Activated naive CD8-positive, alpha-beta T cell treated with anti-CD3 and anti-CD28 coated beads for 36 hours (primary cell): ENCODE measurements around the gene AUTS2. TPM values are rescaled to one million over a fixed set of nuclear protein-coding genes. Genes with fewer than 3 reads are reported as not detected.

ENCODE experiments used
- DNase-seq: peaks from one replicate; pipeline ENCODE4 v3.0.0; 2021
- H3K27ac Mint-ChIP-seq: one replicate; pipeline ENCODE4 v1.8.0; 2022; ENCODE audit warnings: mild to moderate bottlenecking, moderate library complexity, mixed read lengths
- H3K27me3 Mint-ChIP-seq: one replicate; pipeline ENCODE4 v1.8.0; 2022; ENCODE audit warnings: mild to moderate bottlenecking, mixed read lengths
- H3K36me3 Mint-ChIP-seq: one replicate; pipeline ENCODE4 v1.8.0; 2021; ENCODE audit warnings: mild to moderate bottlenecking, mixed read lengths
- H3K4me1 Mint-ChIP-seq: one replicate; pipeline ENCODE4 v1.8.0; 2021; ENCODE audit warnings: mixed read lengths
- H3K4me3 Mint-ChIP-seq: one replicate; pipeline ENCODE4 v1.8.0; 2022; ENCODE audit warnings: mild to moderate bottlenecking, moderate library complexity, mixed read lengths
- H3K9me3 Mint-ChIP-seq: one replicate; pipeline ENCODE4 v1.8.0; 2022; ENCODE audit warnings: mixed read lengths
- total RNA-seq, 2 experiments: library from RNA; stranded (reverse); gene quantifications; one replicate each; pipeline ENCODE4 v1.2.3, GENCODE V29; 2021

The AUTS2 gene
- total RNA-seq, 2 experiments from 2014 or later = 0.58 to 0.78 TPM

DNA sequence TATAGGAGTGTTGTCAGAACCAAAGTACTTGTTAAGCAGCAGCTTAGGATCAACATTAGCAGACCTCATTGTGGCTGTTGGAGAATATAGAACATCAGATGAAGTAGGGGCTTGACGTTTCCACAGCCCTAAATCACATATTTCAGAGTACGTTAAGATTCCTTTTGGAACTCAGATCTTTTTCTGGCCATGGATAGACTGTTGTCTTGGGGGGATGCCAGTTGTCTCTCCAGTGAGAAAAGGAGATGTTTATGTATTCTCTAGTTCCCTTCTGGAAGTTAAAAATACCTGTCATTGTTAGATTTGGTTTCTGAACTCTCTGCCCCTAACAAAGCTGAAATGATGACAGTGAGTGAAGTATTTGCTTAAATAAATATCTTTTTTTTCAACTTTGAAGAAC, 191.3 kb downstream of the AUTS2 start:
- H3K36me3 Mint-ChIP-seq = no peaks in the 10 kb centered on the region
- H3K27me3 Mint-ChIP-seq = peaks cover 4% of the 10 kb centered on the region
- H3K4me1 Mint-ChIP-seq = no peaks in the 10 kb centered on the region
- DNase-seq = no peak
- H3K9me3 Mint-ChIP-seq = no peaks in the 10 kb centered on the region
- H3K27ac Mint-ChIP-seq = no peak overlapping the region
- no peak overlapping the region for H3K4me3 Mint-ChIP-seq

DNA sequence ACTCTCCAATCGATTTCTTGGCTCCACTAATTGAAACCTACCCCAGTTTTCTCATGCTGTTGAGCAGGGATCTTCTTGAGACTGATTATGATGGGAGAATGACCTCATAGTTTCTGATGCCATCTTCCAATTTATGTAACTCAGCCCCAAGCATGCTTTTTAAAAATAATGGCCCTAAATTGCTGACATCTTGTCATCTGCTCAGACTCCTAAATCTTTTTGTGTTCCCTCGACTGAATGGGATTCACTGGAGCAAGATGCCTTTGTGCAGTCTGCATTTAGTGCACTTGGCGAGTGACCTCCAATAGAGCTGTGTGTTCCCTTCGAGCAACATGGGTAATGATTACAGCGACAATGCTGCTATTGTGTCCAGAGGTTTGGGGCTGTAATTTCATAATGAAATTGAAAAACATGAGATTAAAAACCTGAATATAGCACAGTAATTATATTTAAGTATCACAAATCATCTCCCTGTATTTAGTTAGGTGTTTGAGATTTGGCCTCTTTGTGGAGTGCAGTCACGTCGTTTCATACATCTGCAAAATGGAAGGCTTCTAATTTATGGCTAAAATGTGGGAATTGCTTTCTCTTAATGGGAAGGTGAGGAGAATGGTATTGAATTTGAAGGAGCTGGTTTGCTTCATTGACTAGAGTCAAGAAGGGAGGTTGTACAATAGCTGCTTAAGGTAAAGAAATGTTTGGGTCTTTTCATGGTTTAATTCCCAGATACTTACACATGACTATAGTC, 192.9 kb downstream of the AUTS2 start:
- no peak overlapping the region for H3K4me3 Mint-ChIP-seq
- H3K4me1 Mint-ChIP-seq = no peaks in the 10 kb centered on the region
- H3K27ac Mint-ChIP-seq = no peak overlapping the region
- no peaks in the 10 kb centered on the region for H3K9me3 Mint-ChIP-seq
- H3K36me3 Mint-ChIP-seq = no peaks in the 10 kb centered on the region
- H3K27me3 Mint-ChIP-seq = peaks cover 4% of the 10 kb centered on the region
- no peak for DNase-seq

DNA sequence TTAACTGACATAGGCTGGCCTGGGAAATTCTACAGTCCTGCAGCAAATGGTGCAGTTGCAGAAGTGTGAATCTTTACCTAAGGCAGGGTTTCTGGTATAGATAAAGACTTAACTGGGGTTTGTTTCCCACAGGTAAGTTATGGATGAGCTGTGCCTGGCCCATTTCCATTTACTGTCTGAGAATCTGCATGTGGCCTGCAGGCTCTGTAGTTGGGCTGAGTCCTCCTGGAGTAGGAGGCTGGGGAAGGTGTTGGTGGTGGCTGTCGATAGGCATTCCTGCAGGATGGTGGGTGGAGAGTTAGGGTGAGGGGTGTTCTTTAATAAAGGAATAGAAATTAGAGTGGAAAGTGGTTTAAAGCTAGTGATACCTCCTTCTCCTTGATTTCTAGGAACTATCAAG, 193.5 kb downstream of the AUTS2 start:
- no peak overlapping the region for H3K27ac Mint-ChIP-seq
- H3K36me3 Mint-ChIP-seq = no peaks in the 10 kb centered on the region
- H3K4me1 Mint-ChIP-seq = no peaks in the 10 kb centered on the region
- no peak for DNase-seq
- H3K27me3 Mint-ChIP-seq = peaks cover 4% of the 10 kb centered on the region
- H3K9me3 Mint-ChIP-seq = no peaks in the 10 kb centered on the region
- H3K4me3 Mint-ChIP-seq = no peak overlapping the region

DNA sequence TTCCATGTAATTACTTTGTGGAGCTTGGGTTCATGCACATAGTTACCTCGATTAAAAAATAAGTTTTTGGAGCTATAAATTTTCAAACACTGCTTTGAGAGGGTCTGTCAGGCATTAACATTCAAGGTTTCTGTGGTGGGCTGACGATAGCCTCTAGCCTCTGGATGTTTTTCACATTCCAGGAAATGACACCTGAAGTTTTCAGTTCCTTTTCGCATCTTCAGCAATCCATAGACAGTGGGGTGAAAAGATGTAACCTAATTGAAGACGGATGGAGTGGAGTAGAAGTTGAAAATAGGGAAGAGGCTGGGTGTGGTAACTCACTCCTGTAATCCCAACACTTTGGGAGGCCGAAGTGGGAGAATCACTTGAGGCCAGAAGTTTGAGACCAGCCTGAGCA, 197.7 kb downstream of the AUTS2 start:
- H3K4me1 Mint-ChIP-seq = no peaks in the 10 kb centered on the region
- H3K27ac Mint-ChIP-seq = no peak overlapping the region
- no peaks in the 10 kb centered on the region for H3K9me3 Mint-ChIP-seq
- no peak overlapping the region for H3K4me3 Mint-ChIP-seq
- no peaks in the 10 kb centered on the region for H3K36me3 Mint-ChIP-seq
- DNase-seq = no peak
- H3K27me3 Mint-ChIP-seq = peaks cover 4% of the 10 kb centered on the region

DNA sequence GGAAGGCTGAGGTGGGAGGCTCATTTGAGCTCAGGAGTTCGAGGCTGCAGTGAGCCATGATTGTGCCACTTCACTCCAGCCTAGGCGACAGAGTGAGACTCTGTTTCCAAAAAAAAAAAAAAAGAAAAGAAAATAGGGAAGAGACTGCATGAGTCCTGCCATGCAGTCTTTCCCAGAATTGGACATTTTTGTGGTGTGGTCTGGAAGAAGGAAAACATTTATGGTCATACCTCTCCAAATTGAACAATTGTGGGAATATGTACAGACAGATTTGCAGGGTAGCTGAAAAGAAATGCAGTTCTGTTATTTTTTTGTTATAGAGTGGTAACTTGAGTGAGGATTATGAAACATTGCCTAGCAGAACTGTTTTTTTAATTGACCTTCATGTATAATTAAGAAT, 198.1 kb downstream of the AUTS2 start:
- no peak overlapping the region for H3K27ac Mint-ChIP-seq
- H3K9me3 Mint-ChIP-seq = no peaks in the 10 kb centered on the region
- no peaks in the 10 kb centered on the region for H3K36me3 Mint-ChIP-seq
- H3K27me3 Mint-ChIP-seq = peaks cover 4% of the 10 kb centered on the region
- no peak for DNase-seq
- no peak overlapping the region for H3K4me3 Mint-ChIP-seq
- no peaks in the 10 kb centered on the region for H3K4me1 Mint-ChIP-seq

DNA sequence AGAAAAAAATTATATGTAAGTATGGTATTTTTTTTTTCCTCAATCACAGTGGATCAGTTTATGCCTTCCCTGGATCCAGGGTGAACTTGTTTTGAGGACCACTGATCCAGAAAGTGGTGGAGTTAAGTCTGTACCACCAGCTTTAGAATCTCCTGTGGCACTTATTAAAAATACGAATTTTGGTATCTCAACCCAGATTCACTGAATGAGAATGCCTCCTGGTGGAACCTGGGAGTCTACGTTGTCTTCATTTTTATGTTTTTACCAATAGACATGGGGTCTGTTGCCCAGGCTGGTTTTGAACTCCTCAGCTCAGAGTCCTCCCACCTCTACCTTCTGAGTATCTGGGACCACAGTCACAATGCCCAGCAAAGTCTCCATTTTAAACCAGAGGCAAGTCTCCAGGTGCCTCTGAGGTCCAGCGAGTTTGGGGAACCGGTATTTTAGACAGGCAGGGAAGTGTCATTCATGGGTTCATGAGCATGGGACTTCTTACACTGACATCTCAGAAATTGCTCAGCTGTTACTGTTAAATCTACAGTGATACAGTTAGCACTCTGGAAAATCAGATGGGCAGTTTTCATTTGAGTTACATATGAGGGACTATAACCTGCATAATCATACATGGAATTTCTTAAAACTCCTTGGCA, 200.9 kb downstream of the AUTS2 start:
- Mint-ChIP-seq H3K27ac (no peak overlapping the region), H3K27me3 (peaks cover 11% of the 10 kb centered on the region), H3K4me1 (peaks cover 2% of the 10 kb centered on the region), H3K4me3 (no peak overlapping the region), H3K9me3 (no peaks in the 10 kb centered on the region), H3K36me3 (no peaks in the 10 kb centered on the region)
- DNase-seq = no peak

DNA sequence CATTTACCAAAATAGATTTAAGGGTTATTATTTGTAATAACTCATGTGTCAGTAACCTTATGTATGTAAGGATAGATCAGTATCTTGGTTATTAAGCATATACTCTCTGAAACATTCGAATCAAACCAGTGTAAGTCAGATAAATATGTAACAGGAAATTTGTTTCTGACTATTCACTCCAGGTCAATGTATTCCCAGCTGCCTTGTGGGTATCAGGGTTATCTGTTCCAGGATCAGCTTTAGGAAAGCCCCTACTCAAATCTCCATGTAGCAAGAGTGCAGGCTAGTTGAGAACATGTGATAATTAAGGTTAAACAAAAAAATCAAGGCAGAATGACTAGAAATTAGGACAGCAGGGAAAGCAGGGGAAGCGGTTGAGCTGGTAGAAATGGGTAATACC, 201.7 kb downstream of the AUTS2 start:
- Mint-ChIP-seq H3K36me3 (no peaks in the 10 kb centered on the region), H3K9me3 (no peaks in the 10 kb centered on the region), H3K27ac (no peak overlapping the region), H3K4me3 (no peak overlapping the region), H3K27me3 (peaks cover 11% of the 10 kb centered on the region), H3K4me1 (peaks cover 7% of the 10 kb centered on the region)
- DNase-seq = no peak

DNA sequence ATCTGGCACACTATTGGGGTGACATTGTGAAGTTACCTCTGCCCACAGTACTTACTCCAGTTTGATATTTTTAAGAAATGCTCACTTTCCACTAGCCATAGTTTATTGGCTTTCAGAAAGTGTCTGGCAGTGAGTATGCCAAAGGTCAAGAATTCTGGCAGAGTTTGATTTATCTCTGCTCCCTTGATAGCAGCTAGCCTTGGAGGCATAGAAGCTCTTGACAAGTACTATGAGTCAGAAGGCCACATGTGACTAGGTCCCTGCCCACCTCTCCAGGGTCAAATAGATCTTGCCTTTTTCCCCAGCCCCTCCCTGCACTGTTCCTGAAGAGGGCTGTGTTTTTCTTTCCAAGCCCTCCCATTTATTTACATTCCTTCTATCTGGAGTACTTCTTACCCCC, 202.2 kb downstream of the AUTS2 start:
- no peaks in the 10 kb centered on the region for H3K9me3 Mint-ChIP-seq
- peaks cover 11% of the 10 kb centered on the region for H3K27me3 Mint-ChIP-seq
- peaks cover 7% of the 10 kb centered on the region for H3K4me1 Mint-ChIP-seq
- no peaks in the 10 kb centered on the region for H3K36me3 Mint-ChIP-seq
- H3K4me3 Mint-ChIP-seq = no peak overlapping the region
- no peak for DNase-seq
- no peak overlapping the region for H3K27ac Mint-ChIP-seq

DNA sequence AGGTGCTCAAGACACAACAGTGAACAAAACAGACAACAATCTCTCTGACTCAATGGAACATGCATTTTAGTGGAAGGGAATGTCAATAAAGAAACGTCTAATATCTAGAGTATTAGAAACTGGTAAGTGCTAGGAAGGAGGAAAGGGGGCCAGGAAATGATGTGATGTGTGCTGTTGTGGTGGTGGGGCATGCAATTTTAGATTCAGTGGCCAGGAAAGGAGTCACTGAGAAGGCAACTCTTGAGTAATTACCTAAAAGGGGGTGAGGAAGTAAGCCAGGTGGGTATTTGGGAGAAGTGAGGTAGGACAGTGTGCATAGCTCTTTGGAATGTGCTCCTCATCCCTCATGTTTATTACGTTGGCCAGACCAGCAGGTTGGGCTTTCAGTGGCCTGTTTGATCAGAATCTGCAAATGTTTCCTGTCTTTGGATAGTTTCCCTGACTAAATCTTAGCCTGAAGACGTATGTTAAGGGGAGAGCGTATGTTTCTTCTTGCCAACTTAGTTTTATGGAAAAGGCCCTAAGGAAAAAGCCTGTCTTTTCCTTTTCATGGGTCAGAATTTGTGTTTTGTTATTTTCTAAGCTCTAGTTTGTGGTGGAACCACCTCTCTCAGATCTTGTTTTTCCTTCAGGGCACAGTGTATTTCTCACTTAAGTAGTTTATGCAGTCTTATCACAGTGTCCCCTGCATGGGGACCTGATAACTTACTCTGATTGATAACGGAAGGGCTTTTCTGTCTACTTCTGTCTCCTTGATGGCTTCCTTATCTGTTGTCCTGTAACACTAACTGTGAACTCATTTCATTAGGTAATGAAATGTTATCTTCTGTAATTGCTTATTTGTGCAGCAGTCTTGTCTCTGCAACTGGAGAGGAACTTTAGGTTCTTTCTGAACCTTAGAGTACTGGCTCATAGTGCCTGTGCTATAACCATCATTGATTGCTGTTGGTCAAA, 203.7 kb downstream of the AUTS2 start:
- H3K27me3 Mint-ChIP-seq = peaks cover 11% of the 10 kb centered on the region
- peaks cover 7% of the 10 kb centered on the region for H3K4me1 Mint-ChIP-seq
- H3K36me3 Mint-ChIP-seq = no peaks in the 10 kb centered on the region
- H3K9me3 Mint-ChIP-seq = no peaks in the 10 kb centered on the region
- H3K27ac Mint-ChIP-seq = no peak overlapping the region
- no peak overlapping the region for H3K4me3 Mint-ChIP-seq
- no peak for DNase-seq

DNA sequence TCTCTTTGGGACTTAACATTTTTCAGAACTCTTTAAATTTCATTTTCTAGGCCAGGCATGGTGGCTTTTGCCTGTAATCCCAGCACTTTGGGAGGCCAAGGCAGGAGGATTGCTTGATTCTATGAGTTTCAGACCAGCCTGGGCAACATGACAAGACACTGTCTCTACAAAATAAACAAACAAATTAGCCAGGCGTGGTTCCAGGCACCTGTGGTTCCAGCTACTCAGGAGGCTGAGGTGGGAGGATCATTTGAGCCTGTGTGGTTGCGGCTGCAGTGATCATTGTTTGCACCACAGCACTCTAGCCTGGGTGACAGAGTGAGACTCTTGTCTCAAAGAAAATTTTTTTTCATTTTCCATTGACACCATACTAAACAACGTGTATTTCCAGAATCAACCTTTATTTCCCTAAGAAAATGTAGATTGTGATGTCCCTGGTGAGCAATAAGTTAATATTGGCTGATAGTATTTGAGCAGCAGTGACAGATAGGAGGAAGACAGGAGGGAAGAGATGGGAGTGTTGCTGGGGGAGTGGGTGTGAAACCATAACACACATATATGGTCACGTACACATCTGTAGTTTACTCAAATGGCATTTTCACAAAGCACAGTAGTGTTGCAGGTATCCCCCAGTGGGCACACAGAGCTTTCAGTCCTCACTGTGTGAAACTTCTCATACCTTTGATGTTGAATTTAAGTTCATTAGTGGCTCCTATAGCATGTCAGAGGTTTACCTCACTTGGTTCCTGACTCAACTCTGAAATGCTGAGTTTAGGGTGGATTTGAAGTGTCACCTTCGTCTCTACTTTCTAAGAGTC, 205.6 kb downstream of the AUTS2 start:
- peak; percentile 8 for DNase-seq
- Mint-ChIP-seq H3K4me3 (no peak overlapping the region), H3K9me3 (no peaks in the 10 kb centered on the region), H3K36me3 (no peaks in the 10 kb centered on the region), H3K27me3 (peaks cover 11% of the 10 kb centered on the region), H3K4me1 (peaks cover 7% of the 10 kb centered on the region), H3K27ac (no peak overlapping the region)

DNA sequence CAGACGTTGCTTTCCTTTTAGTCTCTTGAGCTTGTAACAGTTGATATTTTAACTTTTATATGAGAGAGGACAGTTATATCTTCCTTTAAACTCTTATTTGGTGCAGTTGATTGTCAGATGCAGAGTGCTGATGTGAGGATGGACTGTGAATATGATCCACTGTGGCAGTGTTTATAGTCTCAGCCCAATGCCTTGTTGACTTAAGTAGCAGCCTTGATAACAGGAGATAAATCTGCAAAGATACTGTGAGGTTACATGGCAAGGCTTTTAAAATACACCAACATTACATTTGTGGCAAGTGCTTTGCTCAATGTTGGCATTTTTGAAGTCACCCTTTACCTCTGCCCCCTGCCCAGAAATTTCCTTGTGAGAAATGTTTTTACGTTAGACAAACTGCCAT, 206.7 kb downstream of the AUTS2 start:
- H3K9me3 Mint-ChIP-seq = no peaks in the 10 kb centered on the region
- H3K4me1 Mint-ChIP-seq = peaks cover 7% of the 10 kb centered on the region
- H3K27ac Mint-ChIP-seq = no peak overlapping the region
- H3K4me3 Mint-ChIP-seq = no peak overlapping the region
- H3K27me3 Mint-ChIP-seq = peaks cover 11% of the 10 kb centered on the region
- DNase-seq = no peak
- no peaks in the 10 kb centered on the region for H3K36me3 Mint-ChIP-seq

DNA sequence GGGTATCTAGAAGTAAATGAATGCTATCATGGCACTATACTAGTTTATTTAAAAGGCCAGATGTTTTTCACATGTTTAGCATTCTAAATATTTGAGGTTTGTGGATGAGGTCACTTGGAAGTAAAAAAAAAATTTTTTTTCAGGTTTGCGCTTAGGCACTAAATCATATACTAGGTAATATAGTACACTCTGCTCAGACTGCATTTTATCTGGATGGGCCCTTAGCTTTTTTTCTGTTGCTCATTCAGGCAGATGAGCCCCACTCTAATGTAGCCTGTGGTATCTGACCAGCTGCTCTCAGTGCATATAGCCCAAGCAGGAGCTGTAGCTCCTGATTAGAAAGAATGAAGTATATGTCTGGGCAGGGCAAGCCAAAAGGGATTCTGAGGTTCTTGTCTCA, 210.1 kb downstream of the AUTS2 start:
- H3K36me3 Mint-ChIP-seq = no peaks in the 10 kb centered on the region
- no peak for DNase-seq
- no peak overlapping the region for H3K4me3 Mint-ChIP-seq
- no peak overlapping the region for H3K27ac Mint-ChIP-seq
- H3K4me1 Mint-ChIP-seq = peaks cover 7% of the 10 kb centered on the region
- no peaks in the 10 kb centered on the region for H3K27me3 Mint-ChIP-seq
- H3K9me3 Mint-ChIP-seq = no peaks in the 10 kb centered on the region

DNA sequence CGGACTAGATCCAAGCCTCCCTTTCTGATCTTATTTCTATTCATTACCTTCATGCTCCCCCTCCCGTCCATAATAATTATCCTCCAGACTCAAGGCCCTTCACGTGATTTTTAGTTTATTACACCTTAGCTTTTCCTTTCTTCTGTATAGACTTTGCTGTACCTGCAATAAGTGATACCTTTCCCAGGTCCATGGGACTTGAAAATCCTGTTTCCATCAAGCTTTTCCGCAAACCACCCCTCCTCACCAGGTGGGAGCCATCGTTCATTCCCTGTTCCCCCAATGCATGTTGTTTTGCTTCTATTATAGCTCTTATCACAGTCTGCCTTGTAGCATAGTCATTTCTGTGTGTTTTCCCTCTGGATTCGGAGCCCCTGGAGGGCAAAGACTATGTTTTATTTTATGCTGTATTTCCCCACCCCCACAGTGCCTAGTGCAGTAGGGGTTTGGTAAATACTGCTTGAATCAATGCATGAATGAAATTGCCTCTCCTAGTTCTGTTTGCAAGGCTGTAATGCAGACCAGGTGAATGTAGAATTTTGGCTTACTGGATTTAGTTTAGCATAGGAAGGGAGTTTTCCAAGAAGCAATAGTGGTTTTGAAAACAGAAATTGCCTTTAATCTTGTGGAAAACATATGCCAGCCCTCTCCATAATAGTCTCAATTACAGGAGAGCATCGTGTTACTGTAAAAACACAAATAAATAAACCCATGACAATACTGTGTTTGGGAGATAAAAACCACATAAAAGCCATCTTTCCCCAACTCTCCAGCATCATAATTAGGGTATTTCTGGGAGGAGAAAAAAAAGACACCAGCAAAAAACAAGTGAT, 213.4 kb downstream of the AUTS2 start:
- H3K27me3 Mint-ChIP-seq = no peaks in the 10 kb centered on the region
- no peak for DNase-seq
- no peak overlapping the region for H3K27ac Mint-ChIP-seq
- H3K4me1 Mint-ChIP-seq = no peaks in the 10 kb centered on the region
- H3K36me3 Mint-ChIP-seq = no peaks in the 10 kb centered on the region
- no peaks in the 10 kb centered on the region for H3K9me3 Mint-ChIP-seq
- no peak overlapping the region for H3K4me3 Mint-ChIP-seq

DNA sequence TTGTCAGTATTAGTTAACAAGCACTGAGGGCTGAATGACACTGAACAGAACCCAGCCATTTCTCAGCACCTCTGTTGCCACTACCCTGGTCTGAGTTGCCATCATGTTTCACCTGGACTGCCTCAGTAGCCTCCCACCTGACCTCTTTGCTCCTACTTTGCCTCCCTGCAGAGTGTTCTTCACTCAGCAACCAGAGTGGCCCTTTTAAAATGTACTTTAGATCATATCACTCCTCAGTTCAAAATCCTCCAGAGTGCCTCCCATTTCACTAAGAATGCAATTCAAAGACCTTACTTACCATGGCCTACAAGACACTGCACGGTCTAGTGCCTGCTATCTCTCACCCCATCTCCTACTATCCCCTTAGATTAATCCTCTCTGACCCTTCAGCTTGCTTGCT, 214.5 kb downstream of the AUTS2 start:
- H3K36me3 Mint-ChIP-seq = no peaks in the 10 kb centered on the region
- no peak for DNase-seq
- H3K4me1 Mint-ChIP-seq = no peaks in the 10 kb centered on the region
- no peak overlapping the region for H3K4me3 Mint-ChIP-seq
- H3K27ac Mint-ChIP-seq = no peak overlapping the region
- peaks cover 3% of the 10 kb centered on the region for H3K27me3 Mint-ChIP-seq
- H3K9me3 Mint-ChIP-seq = no peaks in the 10 kb centered on the region
